C4-2B (cell line): Measurements from ENCODE around the gene CCNG2.

Experiments used
- CTCF ChIP-seq: fragments of 450-650 bp; conservative IDR thresholded peaks from 2 replicates; pipeline ENCODE4 v1.5.1; 2017; ENCODE audit warnings: mild to moderate bottlenecking
- ZFX ChIP-seq: fragments of 450-650 bp; IDR thresholded peaks from 2 replicates; pipeline ENCODE4 v1.6.1; 2017

GRCh38 chr4:77167866-77168265, 10.9 kb downstream of the CCNG2 start:
- TF ChIP-seq CTCF (no peak), ZFX (no peak)
